ENCODE data around the gene KCNB1. TPM values are rescaled to one million over a fixed set of nuclear protein-coding genes. Genes with fewer than 3 reads are reported as not detected.

Gene KCNB1
- total and polyA plus RNA-seq, 11 donors: 0.72 to 4.9 (median 1.3) TPM

DNA sequence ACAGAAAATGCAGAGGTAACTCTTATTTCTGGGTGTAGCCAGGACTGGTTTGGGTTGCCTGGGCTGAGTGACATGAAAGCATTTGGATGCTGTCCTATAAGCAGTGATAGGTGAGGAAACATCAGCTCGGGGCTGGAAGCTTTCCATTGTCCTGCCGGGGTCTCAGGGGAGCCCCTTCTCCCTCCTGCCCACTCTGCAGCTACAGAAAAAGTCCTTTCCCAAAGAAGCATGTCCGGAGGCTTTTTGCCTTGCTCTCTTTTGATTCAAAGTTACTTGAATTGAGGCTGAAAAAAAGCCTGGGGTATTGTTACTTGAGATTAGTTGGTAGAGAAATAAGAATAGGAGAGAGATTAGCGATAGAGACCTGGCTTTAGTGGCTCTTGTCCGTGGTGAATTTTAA, 113.9 kb downstream of the KCNB1 start:
- 45 to 56% (median 51%) methylated on average over 5 of the region's 5 CpGs for WGBS, 4 donors
- H3K27me3 ChIP-seq: peaks cover 0 to 5% (median 0%) of the 10 kb centered on the region in 9 donors
- TF ChIP-seq CTCF (IDR thresholded peaks at IDR 0.05) (no peak), POLR2A (IDR thresholded peaks at IDR 0.05) (no peak)
- H3K4me3 ChIP-seq: no peak overlapping the region
- DNase-seq: no peak
- intact Hi-C loops (cut with DNase I): no loop called here
- H3K27ac ChIP-seq: no peak overlapping the region
- no peaks in the 10 kb centered on the region for H3K36me3 ChIP-seq
- ATAC-seq: no peak
- H3K4me1 ChIP-seq: no peaks in the 10 kb centered on the region
- no peaks in the 10 kb centered on the region for H3K9me3 ChIP-seq

DNA sequence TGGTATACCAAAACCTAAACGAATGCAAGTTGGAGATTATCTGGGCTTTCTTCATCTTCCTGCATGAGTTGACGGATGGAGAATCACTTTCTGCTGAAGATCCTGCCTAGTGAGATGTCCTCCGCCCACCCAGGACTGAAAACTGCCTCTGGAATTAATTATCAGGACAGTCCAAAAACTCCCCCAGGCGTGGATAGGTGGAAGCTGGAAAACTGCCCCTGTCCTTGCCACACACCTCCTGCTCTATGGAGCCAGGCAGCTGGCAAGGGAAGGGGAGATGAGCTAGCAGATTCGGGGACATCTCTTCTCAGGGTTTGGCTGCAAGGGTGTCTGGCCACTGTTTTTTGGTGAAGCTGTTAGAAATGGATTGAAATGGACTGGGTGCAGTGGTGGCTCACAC, 115.4 kb downstream of the KCNB1 start:
- Histone ChIP-seq H3K9me3 (no peaks in the 10 kb centered on the region), H3K4me3 (no peak overlapping the region), H3K36me3 (no peaks in the 10 kb centered on the region), H3K27me3 (peaks cover 0 to 5% (median 0%) of the 10 kb centered on the region in 9 donors), H3K27ac (no peak overlapping the region), H3K4me1 (no peaks in the 10 kb centered on the region)
- DNase-seq (no peak), ATAC-seq (no peak)
- intact Hi-C loops (cut with DNase I): no loop called here
- no peak for TF ChIP-seq POLR2A (IDR thresholded peaks at IDR 0.05)
- no peak for TF ChIP-seq CTCF (IDR thresholded peaks at IDR 0.05)
- 71 to 90% (median 76%) methylated on average over 5 of the region's 5 CpGs for WGBS, 4 donors

GRCh38 chr20:49366687-49367086, 115.8 kb downstream of the KCNB1 start:
- no peak for ATAC-seq
- peaks cover 0 to 5% (median 0%) of the 10 kb centered on the region in 9 donors for H3K27me3 ChIP-seq
- no peak overlapping the region for H3K4me3 ChIP-seq
- TF ChIP-seq CTCF (IDR thresholded peaks at IDR 0.05) (no peak), POLR2A (IDR thresholded peaks at IDR 0.05) (no peak)
- H3K27ac ChIP-seq: no peak overlapping the region
- no peaks in the 10 kb centered on the region for H3K36me3 ChIP-seq
- intact Hi-C loops (cut with DNase I): no loop called here
- no peaks in the 10 kb centered on the region for H3K4me1 ChIP-seq
- no peak for DNase-seq
- H3K9me3 ChIP-seq: no peaks in the 10 kb centered on the region
- 70 to 81% (median 72%) methylated on average over 1 of the region's 1 CpG for WGBS, 4 donors

DNA sequence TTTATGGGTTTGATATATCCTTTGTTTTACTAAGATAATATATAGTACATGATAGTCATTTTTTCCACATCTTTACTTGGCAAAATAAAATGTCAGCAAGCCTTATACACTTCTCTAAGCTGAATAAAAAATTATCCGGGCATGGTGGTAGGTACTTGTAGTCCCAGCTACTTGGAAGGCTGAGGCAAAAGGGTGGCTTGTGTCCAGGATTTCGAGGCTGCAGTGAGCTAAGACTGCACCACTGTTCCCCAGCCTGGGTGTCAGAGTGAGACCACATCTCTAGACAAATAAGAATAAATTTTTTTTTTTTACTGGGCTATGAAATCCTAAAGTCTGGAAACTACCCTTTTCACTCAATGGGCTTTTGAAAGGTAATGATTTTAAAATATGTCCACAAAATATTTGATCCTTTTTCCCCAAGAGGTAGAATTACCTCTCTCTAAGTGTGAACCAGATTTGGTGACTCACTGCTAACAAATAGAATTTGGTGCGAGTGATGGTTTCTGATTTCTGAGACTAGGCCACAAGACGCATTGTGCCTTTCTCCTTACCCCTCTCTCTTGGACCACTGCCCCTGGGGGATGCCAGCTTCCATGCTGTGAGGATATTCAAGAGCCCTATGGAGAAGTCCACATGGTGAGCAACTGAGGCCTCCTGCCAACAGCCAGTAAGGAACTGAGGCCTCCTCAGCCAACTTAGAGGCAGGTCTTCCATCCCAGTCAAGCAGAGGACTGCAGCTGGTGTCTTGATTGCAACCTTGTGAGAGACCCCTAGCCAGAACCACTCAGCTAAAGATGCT, 120.4 kb downstream of the KCNB1 start:
- H3K9me3 ChIP-seq: no peaks in the 10 kb centered on the region
- H3K4me3 ChIP-seq: no peak overlapping the region
- no peaks in the 10 kb centered on the region for H3K4me1 ChIP-seq
- H3K27me3 ChIP-seq: peaks cover 0 to 3% (median 0%) of the 10 kb centered on the region in 9 donors
- TF ChIP-seq CTCF (IDR thresholded peaks at IDR 0.05) (no peak), POLR2A (IDR thresholded peaks at IDR 0.05) (no peak)
- WGBS, 4 donors: 58 to 88% (median 76%) methylated on average over 4 of the region's 4 CpGs
- no peak for ATAC-seq
- H3K27ac ChIP-seq: no peak overlapping the region
- intact Hi-C loops (cut with DNase I): no loop called here
- DNase-seq: no peak
- H3K36me3 ChIP-seq: no peaks in the 10 kb centered on the region

Data from heart left ventricle (tissue), 16 donors.